Measurements from ENCODE around the gene RAD54L.
"Not testable (repeated sequence)": the region's sequence is repeated elsewhere in the genome, so short reads cannot be mapped to it uniquely, and the experiment has no call there.

DNA sequence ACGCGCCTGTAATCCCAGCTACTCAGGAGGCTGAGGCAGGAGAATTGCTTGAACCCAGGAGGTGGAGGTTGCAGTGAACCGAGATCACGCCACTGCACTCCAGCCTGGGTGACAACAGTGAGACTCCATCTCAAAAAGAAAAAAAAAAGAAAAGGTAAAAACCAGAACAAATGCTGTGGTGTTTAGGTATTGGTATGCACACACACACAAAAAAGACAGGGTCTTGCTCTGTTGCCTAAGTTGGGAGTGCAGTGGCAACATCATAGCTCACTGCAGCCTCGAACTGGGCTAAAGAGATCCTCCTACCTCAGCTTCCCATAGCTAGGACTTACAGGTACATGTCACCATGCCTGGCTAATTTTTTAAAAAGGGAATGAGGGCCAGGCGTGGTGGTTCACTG lies 71.7 kb downstream of the RAD54L start:
- TF ChIP-seq, protein P1, sequence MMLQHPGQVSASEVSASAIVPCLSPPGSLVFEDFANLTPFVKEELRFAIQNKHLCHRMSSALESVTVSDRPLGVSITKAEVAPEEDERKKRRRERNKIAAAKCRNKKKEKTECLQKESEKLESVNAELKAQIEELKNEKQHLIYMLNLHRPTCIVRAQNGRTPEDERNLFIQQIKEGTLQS (CRISPR knock-in tag; conservative IDR thresholded peaks at IDR 0.05), result not testable (repeated sequence)
- TF ChIP-seq, protein P2, sequence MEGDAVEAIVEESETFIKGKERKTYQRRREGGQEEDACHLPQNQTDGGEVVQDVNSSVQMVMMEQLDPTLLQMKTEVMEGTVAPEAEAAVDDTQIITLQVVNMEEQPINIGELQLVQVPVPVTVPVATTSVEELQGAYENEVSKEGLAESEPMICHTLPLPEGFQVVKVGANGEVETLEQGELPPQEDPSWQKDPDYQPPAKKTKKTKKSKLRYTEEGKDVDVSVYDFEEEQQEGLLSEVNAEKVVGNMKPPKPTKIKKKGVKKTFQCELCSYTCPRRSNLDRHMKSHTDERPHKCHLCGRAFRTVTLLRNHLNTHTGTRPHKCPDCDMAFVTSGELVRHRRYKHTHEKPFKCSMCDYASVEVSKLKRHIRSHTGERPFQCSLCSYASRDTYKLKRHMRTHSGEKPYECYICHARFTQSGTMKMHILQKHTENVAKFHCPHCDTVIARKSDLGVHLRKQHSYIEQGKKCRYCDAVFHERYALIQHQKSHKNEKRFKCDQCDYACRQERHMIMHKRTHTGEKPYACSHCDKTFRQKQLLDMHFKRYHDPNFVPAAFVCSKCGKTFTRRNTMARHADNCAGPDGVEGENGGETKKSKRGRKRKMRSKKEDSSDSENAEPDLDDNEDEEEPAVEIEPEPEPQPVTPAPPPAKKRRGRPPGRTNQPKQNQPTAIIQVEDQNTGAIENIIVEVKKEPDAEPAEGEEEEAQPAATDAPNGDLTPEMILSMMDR (IDR thresholded peaks at IDR 0.05), result not testable (repeated sequence)
- TF ChIP-seq, protein P3, sequence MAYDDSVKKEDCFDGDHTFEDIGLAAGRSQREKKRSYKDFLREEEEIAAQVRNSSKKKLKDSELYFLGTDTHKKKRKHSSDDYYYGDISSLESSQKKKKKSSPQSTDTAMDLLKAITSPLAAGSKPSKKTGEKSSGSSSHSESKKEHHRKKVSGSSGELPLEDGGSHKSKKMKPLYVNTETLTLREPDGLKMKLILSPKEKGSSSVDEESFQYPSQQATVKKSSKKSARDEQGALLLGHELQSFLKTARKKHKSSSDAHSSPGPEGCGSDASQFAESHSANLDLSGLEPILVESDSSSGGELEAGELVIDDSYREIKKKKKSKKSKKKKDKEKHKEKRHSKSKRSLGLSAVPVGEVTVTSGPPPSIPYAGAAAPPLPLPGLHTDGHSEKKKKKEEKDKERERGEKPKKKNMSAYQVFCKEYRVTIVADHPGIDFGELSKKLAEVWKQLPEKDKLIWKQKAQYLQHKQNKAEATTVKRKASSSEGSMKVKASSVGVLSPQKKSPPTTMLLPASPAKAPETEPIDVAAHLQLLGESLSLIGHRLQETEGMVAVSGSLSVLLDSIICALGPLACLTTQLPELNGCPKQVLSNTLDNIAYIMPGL (CRISPR knock-in tag; IDR thresholded peaks at IDR 0.05), result not testable (repeated sequence)
- TF ChIP-seq, protein P4, sequence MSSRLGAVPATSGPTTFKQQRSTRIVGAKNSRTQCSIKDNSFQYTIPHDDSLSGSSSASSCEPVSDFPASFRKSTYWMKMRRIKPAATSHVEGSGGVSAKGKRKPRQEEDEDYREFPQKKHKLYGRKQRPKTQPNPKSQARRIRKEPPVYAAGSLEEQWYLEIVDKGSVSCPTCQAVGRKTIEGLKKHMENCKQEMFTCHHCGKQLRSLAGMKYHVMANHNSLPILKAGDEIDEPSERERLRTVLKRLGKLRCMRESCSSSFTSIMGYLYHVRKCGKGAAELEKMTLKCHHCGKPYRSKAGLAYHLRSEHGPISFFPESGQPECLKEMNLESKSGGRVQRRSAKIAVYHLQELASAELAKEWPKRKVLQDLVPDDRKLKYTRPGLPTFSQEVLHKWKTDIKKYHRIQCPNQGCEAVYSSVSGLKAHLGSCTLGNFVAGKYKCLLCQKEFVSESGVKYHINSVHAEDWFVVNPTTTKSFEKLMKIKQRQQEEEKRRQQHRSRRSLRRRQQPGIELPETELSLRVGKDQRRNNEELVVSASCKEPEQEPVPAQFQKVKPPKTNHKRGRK (CRISPR knock-in tag; IDR thresholded peaks at IDR 0.05; ENCODE audit: borderline replicate concordance), result not testable (repeated sequence)
- not testable (repeated sequence) for TF ChIP-seq ZNF263 (CRISPR knock-in tag; IDR thresholded peaks at IDR 0.05; ENCODE audit: low read depth); FOXK1 (CRISPR knock-in tag; IDR thresholded peaks at IDR 0.05); SP1 (CRISPR knock-in tag; conservative IDR thresholded peaks at IDR 0.05)
- TF ChIP-seq, protein P5, sequence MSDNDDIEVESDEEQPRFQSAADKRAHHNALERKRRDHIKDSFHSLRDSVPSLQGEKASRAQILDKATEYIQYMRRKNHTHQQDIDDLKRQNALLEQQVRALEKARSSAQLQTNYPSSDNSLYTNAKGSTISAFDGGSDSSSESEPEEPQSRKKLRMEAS (CRISPR knock-in tag; IDR thresholded peaks at IDR 0.05), result not testable (repeated sequence)
- TF ChIP-seq, protein P6, sequence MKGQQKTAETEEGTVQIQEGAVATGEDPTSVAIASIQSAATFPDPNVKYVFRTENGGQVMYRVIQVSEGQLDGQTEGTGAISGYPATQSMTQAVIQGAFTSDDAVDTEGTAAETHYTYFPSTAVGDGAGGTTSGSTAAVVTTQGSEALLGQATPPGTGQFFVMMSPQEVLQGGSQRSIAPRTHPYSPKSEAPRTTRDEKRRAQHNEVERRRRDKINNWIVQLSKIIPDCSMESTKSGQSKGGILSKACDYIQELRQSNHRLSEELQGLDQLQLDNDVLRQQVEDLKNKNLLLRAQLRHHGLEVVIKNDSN (CRISPR knock-in tag; IDR thresholded peaks at IDR 0.05), result not testable (repeated sequence)
- TF ChIP-seq, protein P7, sequence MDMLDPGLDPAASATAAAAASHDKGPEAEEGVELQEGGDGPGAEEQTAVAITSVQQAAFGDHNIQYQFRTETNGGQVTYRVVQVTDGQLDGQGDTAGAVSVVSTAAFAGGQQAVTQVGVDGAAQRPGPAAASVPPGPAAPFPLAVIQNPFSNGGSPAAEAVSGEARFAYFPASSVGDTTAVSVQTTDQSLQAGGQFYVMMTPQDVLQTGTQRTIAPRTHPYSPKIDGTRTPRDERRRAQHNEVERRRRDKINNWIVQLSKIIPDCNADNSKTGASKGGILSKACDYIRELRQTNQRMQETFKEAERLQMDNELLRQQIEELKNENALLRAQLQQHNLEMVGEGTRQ (CRISPR knock-in tag; IDR thresholded peaks at IDR 0.05), result not testable (repeated sequence)
- TF ChIP-seq, protein P8, sequence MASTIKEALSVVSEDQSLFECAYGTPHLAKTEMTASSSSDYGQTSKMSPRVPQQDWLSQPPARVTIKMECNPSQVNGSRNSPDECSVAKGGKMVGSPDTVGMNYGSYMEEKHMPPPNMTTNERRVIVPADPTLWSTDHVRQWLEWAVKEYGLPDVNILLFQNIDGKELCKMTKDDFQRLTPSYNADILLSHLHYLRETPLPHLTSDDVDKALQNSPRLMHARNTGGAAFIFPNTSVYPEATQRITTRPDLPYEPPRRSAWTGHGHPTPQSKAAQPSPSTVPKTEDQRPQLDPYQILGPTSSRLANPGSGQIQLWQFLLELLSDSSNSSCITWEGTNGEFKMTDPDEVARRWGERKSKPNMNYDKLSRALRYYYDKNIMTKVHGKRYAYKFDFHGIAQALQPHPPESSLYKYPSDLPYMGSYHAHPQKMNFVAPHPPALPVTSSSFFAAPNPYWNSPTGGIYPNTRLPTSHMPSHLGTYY (CRISPR knock-in tag; IDR thresholded peaks at IDR 0.05), result not testable (repeated sequence)
